A549 treated with dexamethasone at 1 μM for 4 hours (cell line): Measurements from ENCODE around the gene LRRC4. TPM values are rescaled to one million over a fixed set of nuclear protein-coding genes. Genes with fewer than 3 reads are reported as not detected.

Source experiments
- total RNA-seq: library from RNA; stranded (reverse); fragments of 200-300 nt; extraction: Qiagen RNA extraction; gene quantifications from 5 replicates; pipeline ENCODE4 v1.2.3, GENCODE V29; 2022

LRRC4 gene
- total RNA-seq = not detected in 5 replicates

GRCh38 chr7:128030654-128031611, at the start of gene LRRC4:
LRRC4 (minus strand) TSS chr7:128031437; CDS start chr7:128030640, 797 bp downstream.

Other genes with a start within 250 kb of the LRRC4 start
- gene LEP, start 209.8 kb upstream of the LRRC4 start, total RNA-seq = not detected in 5 replicates